Measurements from ENCODE around the gene EPPIN.
A peak's percentile ranks its signal among the peaks of the same experiment; 100 is the strongest.

EPPIN gene

DNA sequence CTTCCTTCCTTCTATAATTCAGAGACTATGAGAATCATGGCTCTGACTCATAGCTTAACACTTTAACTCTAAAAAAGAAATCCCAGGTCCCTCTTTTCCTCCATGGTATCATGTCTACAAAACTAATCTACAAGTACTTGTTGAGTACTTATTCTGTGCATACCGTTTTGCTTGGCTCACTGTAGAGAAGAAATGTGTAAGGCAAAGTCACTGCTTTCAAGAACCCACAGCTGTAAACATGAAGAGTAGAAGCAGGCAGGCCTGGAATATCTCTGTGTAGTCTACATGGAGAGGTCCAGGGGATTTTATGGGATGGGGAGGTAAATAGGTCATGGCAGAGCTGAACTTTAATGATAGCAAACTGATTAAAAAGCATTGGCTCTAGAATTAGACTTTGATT lies 45.6 kb downstream of the EPPIN start:
- H3K27me3 ChIP-seq (ENCODE audit: control insufficient read depth, insufficient read depth, low read length) = no peaks in the 10 kb centered on the region
- H3K4me1 ChIP-seq (ENCODE audit: control insufficient read depth, insufficient read depth, low read length) = no peaks in the 10 kb centered on the region
- no peak overlapping the region for H3K9ac ChIP-seq (ENCODE audit: low read depth, low read length)
- no peak overlapping the region for H3K4me3 ChIP-seq (ENCODE audit: low read depth, low read length)
- H3K9me3 ChIP-seq (ENCODE audit: control insufficient read depth, insufficient read depth, low read length) = no peaks in the 10 kb centered on the region
- H3K36me3 ChIP-seq (ENCODE audit: control insufficient read depth, insufficient read depth, low read length) = no peaks in the 10 kb centered on the region

DNA sequence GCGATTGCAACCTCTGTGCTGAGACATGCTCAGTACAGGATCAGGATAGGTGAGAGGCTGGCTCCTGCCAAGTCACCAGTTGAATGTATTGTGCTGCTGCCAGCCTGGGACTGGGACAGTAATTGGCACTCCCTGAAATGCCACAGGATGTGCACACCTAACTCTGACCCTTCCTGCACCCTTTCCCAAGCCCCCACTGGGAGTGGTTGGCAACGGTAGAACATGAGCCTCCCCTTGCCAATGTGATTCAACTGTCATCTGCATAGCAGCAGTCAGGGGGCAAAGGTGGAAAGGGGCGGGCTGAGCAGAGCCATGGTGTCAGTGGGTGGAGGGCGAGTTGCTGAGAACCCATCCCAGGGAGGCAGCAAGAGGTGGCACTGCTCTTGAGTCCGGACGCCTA lies 47.2 kb downstream of the EPPIN start:
- peak overlapping the region; percentile 16 for H3K9ac ChIP-seq (ENCODE audit: low read depth, low read length)
- no peaks in the 10 kb centered on the region for H3K4me1 ChIP-seq (ENCODE audit: control insufficient read depth, insufficient read depth, low read length)
- H3K36me3 ChIP-seq (ENCODE audit: control insufficient read depth, insufficient read depth, low read length) = no peaks in the 10 kb centered on the region
- no peaks in the 10 kb centered on the region for H3K9me3 ChIP-seq (ENCODE audit: control insufficient read depth, insufficient read depth, low read length)
- H3K27me3 ChIP-seq (ENCODE audit: control insufficient read depth, insufficient read depth, low read length) = no peaks in the 10 kb centered on the region
- H3K4me3 ChIP-seq (ENCODE audit: low read depth, low read length) = no peak overlapping the region

GRCh38 chr20:45497971-45498494 lies 49.2 kb downstream of the EPPIN start:
- H3K27me3 ChIP-seq (ENCODE audit: control insufficient read depth, insufficient read depth, low read length) = no peaks in the 10 kb centered on the region
- H3K4me1 ChIP-seq (ENCODE audit: control insufficient read depth, insufficient read depth, low read length) = no peaks in the 10 kb centered on the region
- H3K4me3 ChIP-seq (ENCODE audit: low read depth, low read length) = no peak overlapping the region
- no peak overlapping the region for H3K9ac ChIP-seq (ENCODE audit: low read depth, low read length)
- no peaks in the 10 kb centered on the region for H3K36me3 ChIP-seq (ENCODE audit: control insufficient read depth, insufficient read depth, low read length)
- H3K9me3 ChIP-seq (ENCODE audit: control insufficient read depth, insufficient read depth, low read length) = no peaks in the 10 kb centered on the region

- Histone ChIP-seq H3K36me3 (ENCODE audit: control insufficient read depth, insufficient read depth, low read length) (no peaks in the 10 kb centered on the region), H3K9ac (ENCODE audit: low read depth, low read length) (no peak overlapping the region), H3K27me3 (ENCODE audit: control insufficient read depth, insufficient read depth, low read length) (no peaks in the 10 kb centered on the region), H3K9me3 (ENCODE audit: control insufficient read depth, insufficient read depth, low read length) (no peaks in the 10 kb centered on the region), H3K4me1 (ENCODE audit: control insufficient read depth, insufficient read depth, low read length) (no peaks in the 10 kb centered on the region), H3K4me3 (ENCODE audit: low read depth, low read length) (no peak overlapping the region)
Observed at GRCh38 chr20:45496166-45496565, 51.0 kb downstream of the EPPIN start.

GRCh38 chr20:45495501-45495941 lies 51.7 kb downstream of the EPPIN start:
- Histone ChIP-seq H3K4me1 (ENCODE audit: control insufficient read depth, insufficient read depth, low read length) (no peaks in the 10 kb centered on the region), H3K9ac (ENCODE audit: low read depth, low read length) (no peak overlapping the region), H3K9me3 (ENCODE audit: control insufficient read depth, insufficient read depth, low read length) (no peaks in the 10 kb centered on the region), H3K27me3 (ENCODE audit: control insufficient read depth, insufficient read depth, low read length) (no peaks in the 10 kb centered on the region), H3K36me3 (ENCODE audit: control insufficient read depth, insufficient read depth, low read length) (no peaks in the 10 kb centered on the region), H3K4me3 (ENCODE audit: low read depth, low read length) (no peak overlapping the region)
